HG03196 (cell line): ENCODE data around the gene CHAF1A.

ENCODE experiments used
- ATAC-seq: cut with Tn5 transposase; IDR thresholded peaks from one replicate; pipeline ENCODE4 v1.9.1; 2021; ENCODE audit not compliant: unreplicated experiment

Gene CHAF1A

GRCh38 chr19:4403005-4403761, 743 bp downstream of the CHAF1A start:
- ATAC-seq = no peak

- ATAC-seq = no peak
Observed at GRCh38 chr19:4405977-4406376, 3.5 kb downstream of the CHAF1A start.

DNA sequence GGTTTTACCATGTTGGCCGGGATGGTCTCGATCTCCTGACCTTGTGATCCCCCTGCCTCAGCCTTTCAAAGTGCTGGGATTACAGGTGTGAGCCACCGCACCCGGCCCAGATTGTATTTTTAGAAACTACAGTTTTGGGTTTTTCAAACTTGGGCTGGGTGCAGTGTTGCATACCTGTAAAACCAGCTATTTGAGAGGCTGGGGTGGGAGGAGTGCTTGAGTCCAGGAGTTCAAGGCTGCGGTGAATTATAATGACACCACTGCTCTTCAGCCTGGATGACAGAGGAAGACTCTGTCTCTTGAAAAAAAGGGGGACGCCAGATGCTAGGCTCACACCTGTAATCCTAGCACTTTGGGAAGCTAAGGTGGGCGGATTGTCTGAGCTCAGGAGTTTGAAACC, 4.2 kb downstream of the CHAF1A start:
- ATAC-seq = no peak

GRCh38 chr19:4409123-4409933, 6.9 kb downstream of the CHAF1A start:
- no peak for ATAC-seq

DNA sequence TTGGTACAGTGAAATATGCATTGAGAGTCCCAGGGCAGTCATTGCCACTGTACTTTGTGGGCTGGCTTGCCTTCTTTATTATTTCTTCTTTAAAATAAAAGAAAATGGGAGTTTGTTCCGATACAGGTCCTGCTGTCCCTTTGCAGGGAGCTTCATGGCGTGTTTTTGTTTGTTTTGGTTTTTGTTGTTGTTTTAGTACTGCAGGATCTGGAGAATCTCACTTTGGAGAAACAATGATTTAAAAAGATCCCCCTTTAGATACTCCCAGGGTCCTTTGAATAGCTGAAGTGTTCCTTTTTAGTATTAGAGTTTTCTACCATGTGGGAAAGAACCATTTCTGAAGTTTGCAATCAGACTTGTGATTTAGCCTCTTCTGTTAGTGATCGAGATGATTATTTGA, 11.1 kb downstream of the CHAF1A start:
- no peak for ATAC-seq

DNA sequence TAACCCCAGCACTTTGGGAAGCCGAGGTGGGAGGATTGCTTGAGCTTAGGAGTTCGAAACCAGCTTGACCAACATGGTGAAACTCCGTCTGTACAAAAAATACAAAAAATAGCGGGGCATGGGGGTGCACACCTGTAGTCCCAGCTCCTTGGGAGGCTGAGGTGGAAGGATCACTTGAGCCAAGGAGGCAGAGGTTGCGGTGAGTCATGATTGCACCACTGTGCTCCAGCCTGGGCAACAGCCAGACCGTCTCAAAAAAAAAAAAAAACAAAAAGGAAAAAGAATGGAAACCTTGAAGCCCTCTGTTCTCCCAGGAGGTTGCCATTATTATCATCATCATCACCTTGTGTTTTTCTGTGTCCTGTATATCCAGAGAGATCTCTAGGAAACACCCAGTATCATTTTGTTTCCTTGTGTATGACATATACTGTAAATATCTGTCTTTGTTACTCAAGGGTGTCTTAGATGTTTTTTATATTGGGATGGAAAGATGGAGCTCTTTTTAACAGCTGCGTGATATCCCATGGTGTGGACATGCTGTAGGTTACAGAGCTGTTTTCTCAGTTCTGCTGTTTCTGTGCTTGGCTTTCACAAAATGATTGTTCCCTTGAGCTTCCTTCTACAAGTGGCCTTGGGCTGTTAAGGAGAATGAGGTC, 11.8 kb downstream of the CHAF1A start:
- ATAC-seq = no peak

DNA sequence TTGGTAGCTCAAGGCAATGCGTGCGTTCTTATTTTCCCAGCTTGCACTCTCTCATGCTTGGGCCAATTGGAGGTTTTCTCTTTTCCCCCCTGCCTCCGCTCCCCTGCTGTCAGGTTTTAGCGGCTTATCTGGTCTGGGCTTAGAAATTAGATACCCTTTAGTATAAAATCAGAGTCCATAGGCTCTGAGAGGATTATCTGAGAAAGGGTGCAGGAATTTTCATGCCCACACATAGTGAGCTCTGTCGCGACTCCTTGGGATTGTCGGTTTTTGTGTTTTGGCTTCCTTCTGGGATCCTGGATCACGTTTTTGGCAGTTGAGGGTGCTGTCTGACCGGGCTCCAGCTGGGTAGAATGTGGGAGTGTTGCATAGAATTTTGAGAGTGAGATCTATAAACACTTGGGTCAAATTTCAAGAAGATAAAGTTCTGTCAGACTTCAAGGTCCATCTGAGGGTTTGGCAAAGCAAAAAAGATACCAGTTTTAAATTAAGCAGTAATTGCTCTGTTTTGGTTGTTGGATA, 12.4 kb downstream of the CHAF1A start:
- no peak for ATAC-seq

- no peak for ATAC-seq
Observed at GRCh38 chr19:4415352-4415751, 12.9 kb downstream of the CHAF1A start.

- no peak for ATAC-seq
Observed at GRCh38 chr19:4416268-4416667, 13.8 kb downstream of the CHAF1A start.

GRCh38 chr19:4423416-4424126, 21.1 kb downstream of the CHAF1A start:
- no peak for ATAC-seq

DNA sequence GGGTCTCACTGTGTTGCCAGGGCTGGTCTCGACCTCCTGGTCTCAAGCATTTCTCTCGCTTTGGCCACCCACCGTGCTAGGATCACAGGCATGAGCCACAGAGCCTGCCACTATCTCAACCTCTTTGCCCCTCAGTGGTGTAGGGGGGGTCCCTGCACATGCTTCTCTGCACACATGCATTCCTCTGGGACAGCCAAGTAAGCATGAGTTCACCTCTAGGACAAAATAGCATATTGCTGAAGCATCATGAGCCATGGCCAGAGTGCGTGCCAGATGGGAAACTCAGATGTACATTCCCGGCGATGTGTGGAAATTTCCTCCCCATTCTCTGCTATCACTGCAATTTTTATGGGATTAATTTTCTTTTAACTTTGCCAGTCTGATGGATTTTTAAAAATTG, 23.1 kb downstream of the CHAF1A start:
- ATAC-seq = no peak

DNA sequence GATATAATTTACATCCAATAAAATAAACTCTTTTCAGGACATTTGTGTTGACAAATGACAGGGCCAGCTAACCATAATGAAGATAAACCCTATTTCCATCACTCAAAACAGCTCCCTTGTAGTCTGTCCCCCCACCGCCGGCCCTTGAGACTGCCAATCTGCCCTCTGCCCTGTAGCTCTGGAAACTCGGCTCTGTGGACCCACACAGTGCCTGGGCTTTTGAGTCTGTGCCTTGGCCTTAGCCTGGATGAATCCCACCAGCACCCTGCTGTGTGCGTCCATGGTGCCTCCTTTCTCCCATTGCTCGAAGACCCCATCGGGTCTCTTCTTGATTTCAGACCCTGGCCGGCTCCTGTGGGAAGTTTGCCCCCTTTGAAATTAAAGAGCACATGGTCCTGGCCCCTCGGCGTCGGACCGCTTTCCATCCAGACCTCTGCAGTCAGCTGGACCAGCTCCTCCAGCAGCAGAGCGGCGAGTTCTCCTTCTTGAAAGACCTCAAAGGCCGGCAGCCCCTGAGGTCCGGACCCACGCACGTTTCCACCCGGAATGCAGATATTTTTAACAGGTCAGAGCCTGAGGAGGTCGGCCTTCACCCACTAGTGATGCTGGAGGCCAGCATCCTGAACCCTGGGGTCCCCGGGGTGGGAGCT, 26.0 kb downstream of the CHAF1A start:
- no peak for ATAC-seq

GRCh38 chr19:4429256-4429655, 26.8 kb downstream of the CHAF1A start:
- no peak for ATAC-seq

GRCh38 chr19:4429771-4430171, 27.3 kb downstream of the CHAF1A start:
- ATAC-seq = no peak

DNA sequence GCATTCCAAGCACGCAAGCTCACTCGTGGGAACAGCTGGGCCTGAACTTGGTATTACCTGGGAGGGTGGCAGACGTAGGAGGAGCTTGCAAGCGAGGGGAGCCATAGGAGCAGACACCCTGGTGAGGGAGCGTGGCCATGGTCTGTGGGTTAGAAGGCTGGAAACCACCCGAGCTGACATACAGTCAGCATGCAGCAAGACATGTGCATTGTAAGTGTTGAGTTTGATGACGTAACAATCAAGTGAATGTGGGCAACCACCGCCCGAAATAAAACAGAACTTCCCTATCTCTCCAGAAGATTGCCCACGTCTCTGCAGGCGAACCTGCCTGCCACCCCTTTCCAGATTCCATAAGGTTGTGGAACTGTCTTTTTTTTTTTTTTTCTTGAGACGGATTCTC, 28.3 kb downstream of the CHAF1A start:
- no peak for ATAC-seq

DNA sequence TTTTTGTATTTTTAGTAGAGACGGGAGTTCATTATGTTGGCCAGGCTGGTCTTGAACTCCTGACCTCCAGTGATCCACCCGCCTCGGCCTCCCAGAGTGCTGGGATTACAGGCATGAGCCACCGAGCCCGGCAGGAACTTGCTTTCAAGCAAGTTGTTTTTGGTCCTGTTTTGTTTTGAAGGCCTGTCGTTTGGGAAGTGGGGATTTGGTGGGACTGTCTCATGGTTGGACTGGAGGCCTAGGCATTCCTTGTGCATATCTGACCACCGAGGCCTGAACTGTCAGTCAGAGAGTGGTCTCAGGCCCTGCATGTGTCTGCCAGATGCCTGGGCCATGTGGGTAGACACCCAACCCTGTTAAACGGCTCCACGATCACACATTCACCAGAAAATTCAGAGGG, 28.9 kb downstream of the CHAF1A start:
- ATAC-seq = no peak

GRCh38 chr19:4431808-4432674, 29.6 kb downstream of the CHAF1A start:
- ATAC-seq = no peak

GRCh38 chr19:4432918-4433506, 30.6 kb downstream of the CHAF1A start:
- ATAC-seq = no peak

DNA sequence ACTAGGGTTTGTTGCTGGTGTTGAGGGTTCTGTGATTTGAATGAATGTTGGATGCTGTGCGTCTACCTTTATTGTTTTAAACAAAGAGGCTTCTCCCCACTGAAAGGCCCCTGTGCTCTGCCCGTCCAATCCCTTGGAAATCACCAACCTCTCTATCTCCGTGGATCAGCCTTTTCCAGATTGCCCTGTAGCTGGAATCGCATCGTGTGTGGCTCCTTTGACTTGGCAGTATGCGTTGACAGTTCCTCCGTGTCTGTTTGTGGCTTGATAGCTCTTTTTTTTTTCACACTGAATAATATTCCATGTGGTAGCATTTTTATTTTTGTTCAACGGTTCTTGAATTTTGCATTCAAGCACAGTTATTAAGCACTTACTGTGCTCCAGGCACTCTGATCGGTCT, 32.0 kb downstream of the CHAF1A start:
- ATAC-seq = no peak
